ENCODE data around the gene GPR173.

GPR173 gene

GRCh38 chrX:53048169-53049126 is at the start of gene GPR173:
Gene GPR173 (plus strand): TSS chrX:53048789. CDS start chrX:53076622, 27,833 bp downstream.
- in situ Hi-C loops (cut with MboI; ENCODE audit: low sequenced_read_pairs): no loop called here

GRCh38 chrX:53000447-53001135 is 48.0 kb upstream of the GPR173 start:
- in situ Hi-C loops (cut with MboI; ENCODE audit: low sequenced_read_pairs): no loop called here

- in situ Hi-C loops (cut with MboI; ENCODE audit: low sequenced_read_pairs): no loop called here
Observed at GRCh38 chrX:53001958-53002357, 46.6 kb upstream of the GPR173 start.

- in situ Hi-C loops (cut with MboI; ENCODE audit: low sequenced_read_pairs): no loop called here
Observed at GRCh38 chrX:53003111-53003510, 45.5 kb upstream of the GPR173 start.

GRCh38 chrX:53004038-53004437 is 44.6 kb upstream of the GPR173 start:
- in situ Hi-C loops (cut with MboI; ENCODE audit: low sequenced_read_pairs): no loop called here

GRCh38 chrX:53004811-53005210 is 43.8 kb upstream of the GPR173 start:
- in situ Hi-C loops (cut with MboI; ENCODE audit: low sequenced_read_pairs): no loop called here

GRCh38 chrX:53005327-53005726 is 43.3 kb upstream of the GPR173 start:
- in situ Hi-C loops (cut with MboI; ENCODE audit: low sequenced_read_pairs): no loop called here

- in situ Hi-C loops (cut with MboI; ENCODE audit: low sequenced_read_pairs): no loop called here
Observed at GRCh38 chrX:53009032-53009431, 39.6 kb upstream of the GPR173 start.

GRCh38 chrX:53013291-53013690 is 35.3 kb upstream of the GPR173 start:
- in situ Hi-C loops (cut with MboI; ENCODE audit: low sequenced_read_pairs): no loop called here

GRCh38 chrX:53018627-53019026 is 30.0 kb upstream of the GPR173 start:
- in situ Hi-C loops (cut with MboI; ENCODE audit: low sequenced_read_pairs): no loop called here

GRCh38 chrX:53022381-53022780 is 26.2 kb upstream of the GPR173 start:
- in situ Hi-C loops (cut with MboI; ENCODE audit: low sequenced_read_pairs): no loop called here

GRCh38 chrX:53028678-53029077 is 19.9 kb upstream of the GPR173 start:
- in situ Hi-C loops (cut with MboI; ENCODE audit: low sequenced_read_pairs): no loop called here

GRCh38 chrX:53031380-53031779 is 17.2 kb upstream of the GPR173 start:
- in situ Hi-C loops (cut with MboI; ENCODE audit: low sequenced_read_pairs): no loop called here

- in situ Hi-C loops (cut with MboI; ENCODE audit: low sequenced_read_pairs): no loop called here
Observed at GRCh38 chrX:53036149-53036548, 12.4 kb upstream of the GPR173 start.

GRCh38 chrX:53039236-53039635 is 9.4 kb upstream of the GPR173 start:
- in situ Hi-C loops (cut with MboI; ENCODE audit: low sequenced_read_pairs): no loop called here

GRCh38 chrX:53044995-53045394 is 3.6 kb upstream of the GPR173 start:
- in situ Hi-C loops (cut with MboI; ENCODE audit: low sequenced_read_pairs): no loop called here

GRCh38 chrX:53047228-53047627 is 1.4 kb upstream of the GPR173 start:
- in situ Hi-C loops (cut with MboI; ENCODE audit: low sequenced_read_pairs): no loop called here

GRCh38 chrX:53049127-53049517 is 533 bp downstream of the GPR173 start:
- in situ Hi-C loops (cut with MboI; ENCODE audit: low sequenced_read_pairs): no loop called here

GRCh38 chrX:53050841-53051240 is 2.3 kb downstream of the GPR173 start:
- in situ Hi-C loops (cut with MboI; ENCODE audit: low sequenced_read_pairs): no loop called here

- in situ Hi-C loops (cut with MboI; ENCODE audit: low sequenced_read_pairs): no loop called here
Observed at GRCh38 chrX:53055244-53055849, 6.8 kb downstream of the GPR173 start.

- in situ Hi-C loops (cut with MboI; ENCODE audit: low sequenced_read_pairs): no loop called here
Observed at GRCh38 chrX:53056292-53056691, 7.7 kb downstream of the GPR173 start.

- in situ Hi-C loops (cut with MboI; ENCODE audit: low sequenced_read_pairs): no loop called here
Observed at GRCh38 chrX:53065104-53065503, 16.5 kb downstream of the GPR173 start.
